H9 (cell line): ENCODE data around the gene FBXO38. TPM values are rescaled to one million over a fixed set of nuclear protein-coding genes. Genes with fewer than 3 reads are reported as not detected.

Experiments
- DNase-seq: peaks from one replicate; pipeline ENCODE4 v3.0.0-alpha.2; 2017
- H2AFZ ChIP-seq: one replicate; pipeline ENCODE4 v1.6.1; 2013; ENCODE audit warnings: mild to moderate bottlenecking, low read length, control low read depth, moderate library complexity
- H2AK5ac ChIP-seq: 2 replicates; pipeline ENCODE4 v1.6.1; 2013; ENCODE audit warnings: low read length, control low read depth, mixed read lengths; ENCODE audit not compliant: insufficient read length
- H2BK120ac ChIP-seq: one replicate; pipeline ENCODE4 v1.6.1; 2013; ENCODE audit warnings: low read depth, mild to moderate bottlenecking, low read length, control low read depth, inconsistent platforms; ENCODE audit not compliant: poor library complexity, severe bottlenecking
- H2BK12ac ChIP-seq: 2 replicates; pipeline ENCODE4 v1.6.1; 2013; ENCODE audit warnings: low read length, control low read depth, mixed read lengths, low read depth; ENCODE audit not compliant: insufficient read length
- H2BK15ac ChIP-seq: 2 replicates; pipeline ENCODE4 v1.6.1; 2013; ENCODE audit warnings: low read depth, low read length, control low read depth
- H2BK20ac ChIP-seq: one replicate; pipeline ENCODE4 v1.6.1; 2013; ENCODE audit warnings: low read depth, mild to moderate bottlenecking, low read length, control low read depth, inconsistent platforms; ENCODE audit not compliant: poor library complexity, severe bottlenecking
- H2BK5ac ChIP-seq: 2 replicates; pipeline ENCODE4 v1.6.1; 2013; ENCODE audit warnings: low read length, control low read depth, mixed read lengths; ENCODE audit not compliant: insufficient read length
- H3K14ac ChIP-seq: 2 replicates; pipeline ENCODE4 v1.6.1; 2013; ENCODE audit warnings: low read length, control low read depth; ENCODE audit not compliant: insufficient read depth
- H3K18ac ChIP-seq: 2 replicates; pipeline ENCODE4 v1.6.1; 2013; ENCODE audit warnings: low read depth, mild to moderate bottlenecking, mixed read lengths, low read length, control low read depth; ENCODE audit not compliant: insufficient read length
- H3K23ac ChIP-seq: 2 replicates; pipeline ENCODE4 v1.6.1; 2013; ENCODE audit warnings: low read length, control low read depth, mixed read lengths, low read depth; ENCODE audit not compliant: insufficient read length
- H3K23me2 ChIP-seq: 2 replicates; pipeline ENCODE4 v1.6.1; 2013; ENCODE audit warnings: low read depth, mild to moderate bottlenecking, mixed read lengths, low read length, control low read depth; ENCODE audit not compliant: insufficient read length, poor library complexity, severe bottlenecking
- H3K27ac ChIP-seq: 2 replicates; pipeline ENCODE4 v1.5.1; 2013; ENCODE audit warnings: low read length, control low read depth, mixed read lengths, low read depth; ENCODE audit not compliant: insufficient read length
- H3K27me3 ChIP-seq: 2 replicates; pipeline ENCODE4 v1.6.1; 2013; ENCODE audit warnings: low read length, control low read depth, inconsistent platforms; ENCODE audit not compliant: insufficient read depth
- H3K4ac ChIP-seq: 2 replicates; pipeline ENCODE4 v1.6.1; 2013; ENCODE audit warnings: low read depth, mild to moderate bottlenecking, control low read depth, inconsistent platforms, low read length, moderate library complexity
- H3K4me1 ChIP-seq: 2 replicates; pipeline ENCODE4 v1.6.1; 2013; ENCODE audit warnings: low read length, control low read depth, inconsistent platforms; ENCODE audit not compliant: insufficient read depth
- H3K4me2 ChIP-seq: 2 replicates; pipeline ENCODE4 v1.6.1; 2013; ENCODE audit warnings: low read length, control low read depth, mixed read lengths; ENCODE audit not compliant: insufficient read length, insufficient read depth
- H3K56ac ChIP-seq: 2 replicates; pipeline ENCODE4 v1.6.1; 2013; ENCODE audit warnings: low read depth, mild to moderate bottlenecking, mixed read lengths, low read length, control low read depth; ENCODE audit not compliant: insufficient read length
- H3K79me1 ChIP-seq: 2 replicates; pipeline ENCODE4 v1.6.1; 2013; ENCODE audit warnings: low read depth, mild to moderate bottlenecking, moderate library complexity, low read length, control low read depth, inconsistent platforms; ENCODE audit not compliant: insufficient read depth, poor library complexity, severe bottlenecking
- H3K79me2 ChIP-seq: 2 replicates; pipeline ENCODE4 v1.6.1; 2013; ENCODE audit warnings: low read length, control low read depth, inconsistent platforms; ENCODE audit not compliant: insufficient read depth
- H3K9ac ChIP-seq: 2 replicates; pipeline ENCODE4 v1.6.1; 2013; ENCODE audit warnings: low read length, control low read depth, mixed read lengths; ENCODE audit not compliant: insufficient read length; ENCODE audit errors: extremely low read depth
- H3K9me3 ChIP-seq: one replicate; pipeline ENCODE4 v1.6.1; 2013; ENCODE audit warnings: low read depth, low read length, inconsistent platforms; ENCODE audit not compliant: control insufficient read depth
- H3T11ph ChIP-seq: one replicate; pipeline ENCODE4 v1.6.1; 2013; ENCODE audit warnings: mild to moderate bottlenecking, low read length, control low read depth, inconsistent platforms
- H4K20me1 ChIP-seq: one replicate; pipeline ENCODE4 v1.6.1; 2013; ENCODE audit not compliant: control insufficient read depth, insufficient read length, insufficient read depth
- H4K5ac ChIP-seq: 2 replicates; pipeline ENCODE4 v1.6.1; 2013; ENCODE audit warnings: low read depth, mild to moderate bottlenecking, mixed read lengths, low read length, control low read depth; ENCODE audit not compliant: insufficient read length
- H4K8ac ChIP-seq: replicated peaks from 2 replicates; pipeline ENCODE4 v1.6.1; 2013; ENCODE audit warnings: low read length, control low read depth, mixed read lengths, low read depth; ENCODE audit not compliant: insufficient read length
- H4K91ac ChIP-seq: 2 replicates; pipeline ENCODE4 v1.6.1; 2013; ENCODE audit warnings: low read depth, mild to moderate bottlenecking, moderate library complexity, mixed read lengths, low read length, control low read depth; ENCODE audit not compliant: insufficient read length
- H3K27ac Mint-ChIP-seq, 3 experiments: 2 replicates in 2 of 3; 3 replicates in 1 of 3; pipeline ENCODE4 v1.8.0; 2020 to 2021; ENCODE audit warnings: mixed read lengths in 3 of 3, mild to moderate bottlenecking in 1 of 3, moderate library complexity in 1 of 3
- H3K27me3 Mint-ChIP-seq: 2 replicates; pipeline ENCODE4 v1.8.0; 2021; ENCODE audit warnings: low read depth, mild to moderate bottlenecking, moderate library complexity, mixed read lengths
- H3K36me3 Mint-ChIP-seq, 3 experiments: 2 replicates in 2 of 3; 3 replicates in 1 of 3; pipeline ENCODE4 v1.8.0; 2020 to 2021; ENCODE audit warnings: low read depth in 3 of 3, mixed read lengths in 3 of 3; ENCODE audit not compliant: insufficient read depth in 1 of 3
- H3K4me1 Mint-ChIP-seq, 2 experiments: 2 replicates each; pipeline ENCODE4 v1.8.0; 2020; ENCODE audit warnings: mixed read lengths in 2 of 2
- H3K4me3 Mint-ChIP-seq, 2 experiments: 2 replicates in 1 of 2; 3 replicates in 1 of 2; pipeline ENCODE4 v1.8.0; 2020 to 2021; ENCODE audit warnings: mild to moderate bottlenecking in 2 of 2, mixed read lengths in 2 of 2, moderate library complexity in 1 of 2
- H3K9me3 Mint-ChIP-seq, 2 experiments: 2 replicates in 1 of 2; 3 replicates in 1 of 2; pipeline ENCODE4 v1.8.0; 2020; ENCODE audit warnings: mild to moderate bottlenecking in 2 of 2, mixed read lengths in 2 of 2, moderate library complexity in 1 of 2
- CTCF ChIP-seq: fragments of 200-600 bp; sonication (generic); conservative IDR thresholded peaks from 3 replicates; pipeline ENCODE4 v1.8.0; 2021; ENCODE audit warnings: antibody characterized with exemption, mild to moderate bottlenecking
- WGBS: extraction: QIAGEN DNeasy Blood & Tissue Kit; methylation state at CpG from one replicate; pipeline ENCODE4 v1.1.7; 2013; ENCODE audit warnings: missing lambda C conversion rate, low lambda C conversion rate, mixed read lengths; ENCODE audit not compliant: insufficient read length; ENCODE audit errors: extremely low coverage; 5-methylcytosine and 5-hydroxymethylcytosine counted together
- total RNA-seq: library from RNA; stranded (reverse); gene quantifications from 2 replicates; pipeline ENCODE4 v1.2.1, GENCODE V29; 2021

Gene FBXO38
- total RNA-seq, 1 experiment from 2014 or later: 34.6 TPM

GRCh38 chr5:148459669-148460068 is 75.9 kb downstream of the FBXO38 start:
- no peak overlapping the region for H3K4me2 ChIP-seq
- peaks cover 3% of the 10 kb centered on the region; the same call in 1 of the 2 replicates for H3K4me1 ChIP-seq
- no peak overlapping the region for H4K91ac ChIP-seq
- TF ChIP-seq CTCF: no peak
- H2AFZ ChIP-seq: no peak overlapping the region
- no peak overlapping the region for H3K27ac ChIP-seq
- no peak overlapping the region for H3K18ac ChIP-seq
- H3T11ph ChIP-seq: no peak overlapping the region
- no peaks in the 10 kb centered on the region for H3K36me3 Mint-ChIP-seq
- no peak overlapping the region for H3K9ac ChIP-seq
- no peak overlapping the region for H3K4me3 Mint-ChIP-seq
- no peak overlapping the region for H2BK12ac ChIP-seq
- no peak overlapping the region for H2AK5ac ChIP-seq
- peaks cover 2% of the 10 kb centered on the region; the same call in 1 of the 2 replicates for H3K79me2 ChIP-seq
- H3K23ac ChIP-seq: no peak overlapping the region
- no CpG with 5 or more reads among the region's 1 CpG for WGBS
- H3K14ac ChIP-seq: no peak overlapping the region
- H3K27ac Mint-ChIP-seq: no peak overlapping the region
- H4K8ac ChIP-seq: no peak overlapping the region
- no peaks in the 10 kb centered on the region for H3K23me2 ChIP-seq
- H2BK20ac ChIP-seq: no peak overlapping the region
- no peaks in the 10 kb centered on the region for H3K9me3 ChIP-seq
- no peaks in the 10 kb centered on the region for H3K27me3 ChIP-seq
- H3K4me1 Mint-ChIP-seq: peaks cover 14 to 17% of the 10 kb centered on the region in 2 experiments
- no peaks in the 10 kb centered on the region; the same call in none of the 2 replicates for H3K27me3 Mint-ChIP-seq
- H2BK15ac ChIP-seq: no peak overlapping the region
- H4K20me1 ChIP-seq: no peaks in the 10 kb centered on the region
- H3K9me3 Mint-ChIP-seq: peaks cover 0 to 2% of the 10 kb centered on the region in 2 experiments; a peak in 2 of 5 replicates
- DNase-seq: no peak
- no peak overlapping the region for H3K56ac ChIP-seq
- H2BK5ac ChIP-seq: no peak overlapping the region
- no peak overlapping the region for H2BK120ac ChIP-seq
- no peak overlapping the region for H3K4ac ChIP-seq
- no peak overlapping the region for H4K5ac ChIP-seq
- no peaks in the 10 kb centered on the region for H3K79me1 ChIP-seq
